Measurements from ENCODE around the gene SNAPC3.

The SNAPC3 gene

DNA sequence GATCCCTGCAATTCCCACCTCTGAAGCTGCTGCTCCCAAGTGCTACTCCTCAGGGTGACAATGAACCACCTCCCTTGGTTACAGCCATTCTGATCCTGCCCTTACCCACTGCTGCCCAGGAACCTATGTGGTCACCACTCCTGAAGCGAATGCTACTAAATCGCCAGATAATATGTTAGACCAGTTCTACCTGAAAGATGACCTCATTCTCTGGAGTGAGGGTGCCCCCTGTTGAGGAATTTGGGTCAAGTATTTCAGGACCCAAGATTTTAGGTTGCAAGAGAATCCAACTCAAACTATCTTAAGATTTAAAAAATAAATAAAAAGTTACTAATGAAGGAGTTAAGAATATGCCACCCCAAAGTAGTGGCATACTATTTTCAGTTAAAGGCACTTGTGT is 5.8 kb upstream of the SNAPC3 start:
- Histone ChIP-seq H3K4me2 (ENCODE audit: low read length) (no peak overlapping the region), H3K4me3 (ENCODE audit: low read length) (no peak overlapping the region), H3K79me2 (ENCODE audit: low read length) (no peaks in the 10 kb centered on the region), H3K4me1 (ENCODE audit: low read length) (peaks cover 5% of the 10 kb centered on the region; the same call in 1 of the 2 replicates), H3K9me3 (ENCODE audit: insufficient read depth, low read length) (no peaks in the 10 kb centered on the region), H3K27me3 (ENCODE audit: low read depth, low read length) (no peaks in the 10 kb centered on the region), H4K20me1 (ENCODE audit: insufficient read depth, low read length) (no peaks in the 10 kb centered on the region), H2AFZ (ENCODE audit: low read depth, low read length) (no peak overlapping the region), H3K27ac (ENCODE audit: low read length) (no peak overlapping the region), H3K36me3 (replicated peaks; ENCODE audit: low read depth, low read length) (no peaks in the 10 kb centered on the region), H3K9ac (ENCODE audit: low read length) (no peak overlapping the region)
- TF ChIP-seq, protein P1, sequence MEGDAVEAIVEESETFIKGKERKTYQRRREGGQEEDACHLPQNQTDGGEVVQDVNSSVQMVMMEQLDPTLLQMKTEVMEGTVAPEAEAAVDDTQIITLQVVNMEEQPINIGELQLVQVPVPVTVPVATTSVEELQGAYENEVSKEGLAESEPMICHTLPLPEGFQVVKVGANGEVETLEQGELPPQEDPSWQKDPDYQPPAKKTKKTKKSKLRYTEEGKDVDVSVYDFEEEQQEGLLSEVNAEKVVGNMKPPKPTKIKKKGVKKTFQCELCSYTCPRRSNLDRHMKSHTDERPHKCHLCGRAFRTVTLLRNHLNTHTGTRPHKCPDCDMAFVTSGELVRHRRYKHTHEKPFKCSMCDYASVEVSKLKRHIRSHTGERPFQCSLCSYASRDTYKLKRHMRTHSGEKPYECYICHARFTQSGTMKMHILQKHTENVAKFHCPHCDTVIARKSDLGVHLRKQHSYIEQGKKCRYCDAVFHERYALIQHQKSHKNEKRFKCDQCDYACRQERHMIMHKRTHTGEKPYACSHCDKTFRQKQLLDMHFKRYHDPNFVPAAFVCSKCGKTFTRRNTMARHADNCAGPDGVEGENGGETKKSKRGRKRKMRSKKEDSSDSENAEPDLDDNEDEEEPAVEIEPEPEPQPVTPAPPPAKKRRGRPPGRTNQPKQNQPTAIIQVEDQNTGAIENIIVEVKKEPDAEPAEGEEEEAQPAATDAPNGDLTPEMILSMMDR (IDR thresholded peaks at IDR 0.05; ENCODE audit: low read depth, low read length) = peak; percentile 56
- TF ChIP-seq EZH2phosphoT487 (IDR thresholded peaks at IDR 0.05; ENCODE audit: low read depth) = no peak

DNA sequence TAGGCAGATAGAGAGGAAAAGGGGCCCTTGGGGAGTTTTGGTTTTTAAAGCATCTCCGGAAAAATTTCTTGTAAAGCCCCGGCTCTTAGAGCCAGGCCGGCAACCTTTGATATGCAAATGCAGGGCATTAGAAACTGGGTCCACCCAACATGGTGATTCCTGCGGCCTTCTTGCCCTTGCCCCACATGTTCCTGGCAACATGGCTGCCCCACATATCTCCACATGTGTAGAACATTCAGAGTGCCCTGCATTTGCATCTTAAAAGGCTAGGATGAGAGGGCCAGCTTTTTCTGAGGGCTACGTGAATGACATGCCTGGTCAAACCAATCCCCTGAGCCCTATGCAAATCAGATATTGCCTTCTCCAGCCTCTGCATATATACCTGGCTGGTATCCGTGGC is 5.0 kb upstream of the SNAPC3 start:
- Histone ChIP-seq H3K4me3 (ENCODE audit: low read length) (no peak overlapping the region), H3K9ac (ENCODE audit: low read length) (no peak overlapping the region), H3K4me1 (ENCODE audit: low read length) (peaks cover 7% of the 10 kb centered on the region; the same call in 1 of the 2 replicates), H3K27me3 (ENCODE audit: low read depth, low read length) (no peaks in the 10 kb centered on the region), H4K20me1 (ENCODE audit: insufficient read depth, low read length) (no peaks in the 10 kb centered on the region), H3K4me2 (ENCODE audit: low read length) (no peak overlapping the region), H3K27ac (ENCODE audit: low read length) (no peak overlapping the region), H3K9me3 (ENCODE audit: insufficient read depth, low read length) (no peaks in the 10 kb centered on the region), H3K36me3 (replicated peaks; ENCODE audit: low read depth, low read length) (no peaks in the 10 kb centered on the region), H3K79me2 (ENCODE audit: low read length) (no peaks in the 10 kb centered on the region), H2AFZ (ENCODE audit: low read depth, low read length) (no peak overlapping the region)
- TF ChIP-seq, protein P1 (IDR thresholded peaks at IDR 0.05; ENCODE audit: low read depth, low read length) = no peak
- TF ChIP-seq EZH2phosphoT487 (IDR thresholded peaks at IDR 0.05; ENCODE audit: low read depth) = no peak

DNA sequence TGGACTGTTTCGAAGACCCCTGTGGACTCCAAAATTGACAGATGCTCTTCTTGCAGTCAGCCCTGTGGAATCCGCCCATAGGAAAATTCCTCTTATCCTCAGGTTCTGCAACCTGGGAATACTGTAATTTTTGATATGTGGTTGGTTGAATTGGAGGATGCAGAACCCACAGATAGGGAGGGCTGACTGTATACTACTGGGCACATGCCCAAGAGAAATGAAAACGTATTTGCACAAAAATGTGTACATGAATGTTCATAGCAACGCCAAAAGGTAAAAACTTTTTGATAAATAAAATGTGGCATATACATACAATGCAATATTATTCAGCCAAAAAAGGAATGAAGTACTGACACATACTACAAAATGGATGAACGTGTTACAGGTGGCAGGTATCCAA is 1.9 kb upstream of the SNAPC3 start:
- peaks cover 5% of the 10 kb centered on the region for H3K36me3 ChIP-seq (replicated peaks; ENCODE audit: low read depth, low read length)
- H3K9ac ChIP-seq (ENCODE audit: low read length) = no peak overlapping the region
- TF ChIP-seq, protein P1 (IDR thresholded peaks at IDR 0.05; ENCODE audit: low read depth, low read length) = no peak
- no peak for TF ChIP-seq EZH2phosphoT487 (IDR thresholded peaks at IDR 0.05; ENCODE audit: low read depth)
- no peaks in the 10 kb centered on the region for H3K9me3 ChIP-seq (ENCODE audit: insufficient read depth, low read length)
- H3K4me3 ChIP-seq (ENCODE audit: low read length) = no peak overlapping the region
- no peak overlapping the region for H3K4me2 ChIP-seq (ENCODE audit: low read length)
- 0 out of 2 replicates have a peak, but pooled peaks cover 4% of the 10 kb centered on the region for H4K20me1 ChIP-seq (ENCODE audit: insufficient read depth, low read length)
- no peak overlapping the region for H3K27ac ChIP-seq (ENCODE audit: low read length)
- H3K4me1 ChIP-seq (ENCODE audit: low read length) = peaks cover 16% of the 10 kb centered on the region
- no peaks in the 10 kb centered on the region for H3K27me3 ChIP-seq (ENCODE audit: low read depth, low read length)
- H3K79me2 ChIP-seq (ENCODE audit: low read length) = peaks cover 24% of the 10 kb centered on the region
- H2AFZ ChIP-seq (ENCODE audit: low read depth, low read length) = no peak overlapping the region

DNA sequence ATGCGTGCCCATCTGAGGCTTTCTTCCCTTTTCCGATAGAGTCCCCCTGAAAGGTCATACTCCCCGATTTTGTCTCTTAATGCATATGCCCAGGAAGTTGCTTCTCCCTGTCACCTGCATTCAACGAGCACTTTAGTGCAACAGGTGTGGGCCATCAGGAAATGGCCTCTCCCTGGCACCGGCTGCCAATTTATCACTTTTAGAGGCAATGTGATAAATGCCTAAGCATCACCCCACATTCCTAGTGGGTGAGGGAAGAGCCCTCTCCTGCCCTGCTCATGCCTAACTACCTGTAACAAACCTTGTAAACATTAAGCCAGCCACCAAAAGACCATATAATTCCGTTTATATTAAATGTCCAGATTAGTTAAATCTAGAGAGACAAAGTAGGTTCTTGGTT is 1.1 kb upstream of the SNAPC3 start:
- H2AFZ ChIP-seq (ENCODE audit: low read depth, low read length) = 0 out of 2 replicates have a peak overlapping the region, but pooled peaks have one; percentile 95
- peaks cover 26% of the 10 kb centered on the region for H3K79me2 ChIP-seq (ENCODE audit: low read length)
- peaks cover 24% of the 10 kb centered on the region for H3K4me1 ChIP-seq (ENCODE audit: low read length)
- peaks cover 9% of the 10 kb centered on the region for H4K20me1 ChIP-seq (ENCODE audit: insufficient read depth, low read length)
- no peaks in the 10 kb centered on the region for H3K9me3 ChIP-seq (ENCODE audit: insufficient read depth, low read length)
- peak overlapping the region; percentile 87 for H3K4me3 ChIP-seq (ENCODE audit: low read length)
- TF ChIP-seq, protein P1 (IDR thresholded peaks at IDR 0.05; ENCODE audit: low read depth, low read length) = no peak
- no peak for TF ChIP-seq EZH2phosphoT487 (IDR thresholded peaks at IDR 0.05; ENCODE audit: low read depth)
- no peak overlapping the region for H3K27ac ChIP-seq (ENCODE audit: low read length)
- peaks cover 9% of the 10 kb centered on the region for H3K36me3 ChIP-seq (replicated peaks; ENCODE audit: low read depth, low read length)
- no peaks in the 10 kb centered on the region for H3K27me3 ChIP-seq (ENCODE audit: low read depth, low read length)
- peak overlapping the region; percentile 98 for H3K4me2 ChIP-seq (ENCODE audit: low read length)
- H3K9ac ChIP-seq (ENCODE audit: low read length) = peak overlapping the region; percentile 87; the same call in 1 of the 2 replicates

Measured in OCI-LY3 (cell line).